HEK293 (cell line): ENCODE data around the gene HMX2.

Experiments
- MYNN ChIP-seq: fragments of 450-650 bp; formaldehyde crosslinking; IDR thresholded peaks from 2 replicates; pipeline ENCODE4 v1.5.1; 2016; ENCODE audit warnings: missing biosample characterization, missing genetic modification characterization, borderline replicate concordance
- PRDM1 ChIP-seq: fragments of 450-650 bp; formaldehyde crosslinking; IDR thresholded peaks from 2 replicates; pipeline ENCODE4; 2016; ENCODE audit warnings: missing biosample characterization, missing genetic modification characterization
- REPIN1 ChIP-seq: fragments of 450-650 bp; formaldehyde crosslinking; IDR thresholded peaks from 2 replicates; pipeline ENCODE4 v1.5.1; 2017; ENCODE audit warnings: missing biosample characterization, missing genetic modification characterization, low read depth
- YY2 ChIP-seq: fragments of 450-650 bp; formaldehyde crosslinking; IDR thresholded peaks from 2 replicates; pipeline ENCODE4 v1.5.1; 2016; ENCODE audit warnings: missing biosample characterization, missing genetic modification characterization
- ZFP37 ChIP-seq: fragments of 450-650 bp; formaldehyde crosslinking; IDR thresholded peaks from 2 replicates; pipeline ENCODE4 v1.5.1; 2016; ENCODE audit warnings: missing biosample characterization, missing genetic modification characterization
- ZFP69B ChIP-seq: fragments of 450-650 bp; formaldehyde crosslinking; IDR thresholded peaks from 2 replicates; pipeline ENCODE4 v1.5.1; 2016; ENCODE audit warnings: missing biosample characterization, missing genetic modification characterization
- ZNF121 ChIP-seq: fragments of 450-650 bp; formaldehyde crosslinking; IDR thresholded peaks from 2 replicates; pipeline ENCODE4 v1.5.1; 2016; ENCODE audit warnings: missing biosample characterization, missing genetic modification characterization
- ZNF19 ChIP-seq: fragments of 450-650 bp; formaldehyde crosslinking; IDR thresholded peaks from 2 replicates; pipeline ENCODE4; 2016; ENCODE audit warnings: missing biosample characterization, missing genetic modification characterization, low read depth
- ZNF2 ChIP-seq: fragments of 450-650 bp; formaldehyde crosslinking; IDR thresholded peaks from 2 replicates; pipeline ENCODE4 v1.5.1; 2016; ENCODE audit warnings: missing biosample characterization, missing genetic modification characterization
- ZNF223 ChIP-seq: fragments of 450-650 bp; formaldehyde crosslinking; IDR thresholded peaks from 2 replicates; pipeline ENCODE4 v1.5.1; 2016; ENCODE audit warnings: missing biosample characterization, missing genetic modification characterization
- ZNF248 ChIP-seq: fragments of 450-650 bp; formaldehyde crosslinking; IDR thresholded peaks from 2 replicates; pipeline ENCODE4 v1.5.1; 2017; ENCODE audit warnings: missing biosample characterization, missing genetic modification characterization
- ZNF335 ChIP-seq: fragments of 450-650 bp; formaldehyde crosslinking; conservative IDR thresholded peaks from 2 replicates; pipeline ENCODE4 v1.5.1; 2016; ENCODE audit warnings: missing biosample characterization, missing genetic modification characterization
- ZNF416 ChIP-seq: fragments of 450-650 bp; formaldehyde crosslinking; IDR thresholded peaks from 2 replicates; pipeline ENCODE4 v1.5.1; 2016; ENCODE audit warnings: missing biosample characterization, missing genetic modification characterization
- ZNF473 ChIP-seq: fragments of 450-650 bp; formaldehyde crosslinking; IDR thresholded peaks from 2 replicates; pipeline ENCODE4 v1.5.1; 2017; ENCODE audit warnings: missing biosample characterization, missing genetic modification characterization
- ZNF600 ChIP-seq: fragments of 450-650 bp; formaldehyde crosslinking; IDR thresholded peaks from 2 replicates; pipeline ENCODE4 v1.5.1; 2016; ENCODE audit warnings: missing biosample characterization, missing genetic modification characterization
- ZNF623 ChIP-seq: fragments of 450-650 bp; formaldehyde crosslinking; IDR thresholded peaks from 2 replicates; pipeline ENCODE4 v1.5.1; 2016; ENCODE audit warnings: missing biosample characterization, missing genetic modification characterization
- ZNF626 ChIP-seq: fragments of 450-650 bp; sonication (Bioruptor Pico); formaldehyde crosslinking; IDR thresholded peaks from 2 replicates; pipeline ENCODE4 v1.5.1; 2018; ENCODE audit warnings: missing biosample characterization, missing genetic modification characterization, inconsistent platforms
- ZNF660 ChIP-seq: fragments of 450-650 bp; IDR thresholded peaks from 2 replicates; pipeline ENCODE4 v1.5.1; 2018; ENCODE audit warnings: missing biosample characterization, mild to moderate bottlenecking, missing genetic modification characterization
- ZNF747 ChIP-seq: fragments of 450-650 bp; formaldehyde crosslinking; IDR thresholded peaks from 2 replicates; pipeline ENCODE4 v1.5.1; 2016; ENCODE audit warnings: missing biosample characterization, missing genetic modification characterization
- ZNF843 ChIP-seq: fragments of 450-650 bp; formaldehyde crosslinking; IDR thresholded peaks from 2 replicates; pipeline ENCODE4 v1.5.1; 2016; ENCODE audit warnings: missing biosample characterization, missing genetic modification characterization
- ZSCAN30 ChIP-seq: fragments of 450-650 bp; IDR thresholded peaks from 2 replicates; pipeline ENCODE4 v1.5.1; 2018; ENCODE audit warnings: missing biosample characterization, mild to moderate bottlenecking, missing genetic modification characterization, moderate library complexity
- TF ChIP-seq, protein P1 (sequence below): fragments of 450-650 bp; formaldehyde crosslinking; IDR thresholded peaks from 2 replicates; pipeline ENCODE4 v1.5.1; 2016; ENCODE audit warnings: missing biosample characterization, missing genetic modification characterization
- TF ChIP-seq, protein P2 (sequence below): fragments of 450-650 bp; formaldehyde crosslinking; IDR thresholded peaks from 2 replicates; pipeline ENCODE4 v1.5.1; 2016; ENCODE audit warnings: missing biosample characterization, missing genetic modification characterization
- TF ChIP-seq, protein P3 (sequence below): fragments of 450-650 bp; formaldehyde crosslinking; conservative IDR thresholded peaks from 2 replicates; pipeline ENCODE4 v1.5.1; 2016; ENCODE audit warnings: low read depth, missing biosample characterization, missing genetic modification characterization
- TF ChIP-seq, protein P4 (sequence below): fragments of 450-650 bp; formaldehyde crosslinking; IDR thresholded peaks from 2 replicates; pipeline ENCODE4 v1.5.1; 2016; ENCODE audit warnings: missing biosample characterization, missing genetic modification characterization
- TF ChIP-seq, protein P5 (sequence below): fragments of 450-650 bp; formaldehyde crosslinking; IDR thresholded peaks from 2 replicates; pipeline ENCODE4 v1.5.1; 2016; ENCODE audit warnings: missing biosample characterization, missing genetic modification characterization

HMX2 gene

DNA sequence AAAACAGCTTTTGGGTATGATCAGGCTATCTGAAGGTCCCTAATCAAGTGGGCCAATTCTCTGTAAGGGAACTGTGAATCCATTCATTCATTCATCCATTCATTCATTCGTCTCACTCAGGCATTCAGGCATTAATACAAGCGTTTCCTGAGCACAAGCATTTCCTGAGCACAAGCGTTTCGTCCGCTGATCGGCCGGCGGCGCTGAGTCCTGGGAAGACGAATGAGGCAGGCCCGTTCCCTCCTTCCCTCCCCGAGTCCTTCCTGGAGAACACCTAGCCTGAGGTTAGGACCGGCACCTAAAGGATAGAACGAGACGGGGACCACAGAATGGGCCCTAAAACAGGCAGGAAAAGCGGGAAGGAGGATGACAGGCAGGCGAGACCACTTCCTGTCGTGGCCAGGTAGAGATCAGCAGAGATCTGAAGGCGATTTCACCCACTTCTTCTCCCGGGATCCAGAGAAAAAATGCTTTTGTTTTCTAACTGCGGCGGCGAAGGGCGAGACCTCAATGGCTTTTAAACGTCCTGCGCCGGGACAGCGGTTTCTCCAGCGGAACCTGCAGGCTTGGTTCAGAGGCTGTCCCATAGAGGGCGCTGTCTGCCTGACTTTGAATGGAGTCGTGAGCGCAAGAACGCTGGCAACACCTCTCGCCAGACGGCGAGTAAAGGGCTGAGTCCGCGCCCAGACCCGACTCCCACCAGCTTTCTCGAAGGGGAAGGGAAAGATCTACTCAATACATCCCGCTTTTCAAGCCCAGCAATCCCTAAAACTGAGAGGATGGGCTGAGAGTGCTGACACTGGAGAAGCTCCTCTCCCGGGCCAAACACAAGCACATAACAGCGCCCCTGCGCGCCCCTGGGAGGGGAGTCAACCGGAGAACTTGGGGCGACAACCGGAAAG, 15.1 kb upstream of the HMX2 start (continued):
- TF ChIP-seq, protein P1, sequence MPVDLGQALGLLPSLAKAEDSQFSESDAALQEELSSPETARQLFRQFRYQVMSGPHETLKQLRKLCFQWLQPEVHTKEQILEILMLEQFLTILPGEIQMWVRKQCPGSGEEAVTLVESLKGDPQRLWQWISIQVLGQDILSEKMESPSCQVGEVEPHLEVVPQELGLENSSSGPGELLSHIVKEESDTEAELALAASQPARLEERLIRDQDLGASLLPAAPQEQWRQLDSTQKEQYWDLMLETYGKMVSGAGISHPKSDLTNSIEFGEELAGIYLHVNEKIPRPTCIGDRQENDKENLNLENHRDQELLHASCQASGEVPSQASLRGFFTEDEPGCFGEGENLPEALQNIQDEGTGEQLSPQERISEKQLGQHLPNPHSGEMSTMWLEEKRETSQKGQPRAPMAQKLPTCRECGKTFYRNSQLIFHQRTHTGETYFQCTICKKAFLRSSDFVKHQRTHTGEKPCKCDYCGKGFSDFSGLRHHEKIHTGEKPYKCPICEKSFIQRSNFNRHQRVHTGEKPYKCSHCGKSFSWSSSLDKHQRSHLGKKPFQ (tag by site-specific recombination), result no peak
- TF ChIP-seq, protein P2, sequence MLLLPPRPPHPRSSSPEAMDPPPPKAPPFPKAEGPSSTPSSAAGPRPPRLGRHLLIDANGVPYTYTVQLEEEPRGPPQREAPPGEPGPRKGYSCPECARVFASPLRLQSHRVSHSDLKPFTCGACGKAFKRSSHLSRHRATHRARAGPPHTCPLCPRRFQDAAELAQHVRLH (tag by site-specific recombination), result no peak
- TF ChIP-seq ZNF121 (tag by site-specific recombination), result 0 out of 2 replicates have a peak, but pooled peaks have one; percentile 10
- TF ChIP-seq PRDM1, result peak; percentile 23; the same call in 1 of the 2 replicates
- no peak for TF ChIP-seq ZNF623 (tag by site-specific recombination)
- TF ChIP-seq YY2 (tag by site-specific recombination), result no peak
- TF ChIP-seq, protein P3, sequence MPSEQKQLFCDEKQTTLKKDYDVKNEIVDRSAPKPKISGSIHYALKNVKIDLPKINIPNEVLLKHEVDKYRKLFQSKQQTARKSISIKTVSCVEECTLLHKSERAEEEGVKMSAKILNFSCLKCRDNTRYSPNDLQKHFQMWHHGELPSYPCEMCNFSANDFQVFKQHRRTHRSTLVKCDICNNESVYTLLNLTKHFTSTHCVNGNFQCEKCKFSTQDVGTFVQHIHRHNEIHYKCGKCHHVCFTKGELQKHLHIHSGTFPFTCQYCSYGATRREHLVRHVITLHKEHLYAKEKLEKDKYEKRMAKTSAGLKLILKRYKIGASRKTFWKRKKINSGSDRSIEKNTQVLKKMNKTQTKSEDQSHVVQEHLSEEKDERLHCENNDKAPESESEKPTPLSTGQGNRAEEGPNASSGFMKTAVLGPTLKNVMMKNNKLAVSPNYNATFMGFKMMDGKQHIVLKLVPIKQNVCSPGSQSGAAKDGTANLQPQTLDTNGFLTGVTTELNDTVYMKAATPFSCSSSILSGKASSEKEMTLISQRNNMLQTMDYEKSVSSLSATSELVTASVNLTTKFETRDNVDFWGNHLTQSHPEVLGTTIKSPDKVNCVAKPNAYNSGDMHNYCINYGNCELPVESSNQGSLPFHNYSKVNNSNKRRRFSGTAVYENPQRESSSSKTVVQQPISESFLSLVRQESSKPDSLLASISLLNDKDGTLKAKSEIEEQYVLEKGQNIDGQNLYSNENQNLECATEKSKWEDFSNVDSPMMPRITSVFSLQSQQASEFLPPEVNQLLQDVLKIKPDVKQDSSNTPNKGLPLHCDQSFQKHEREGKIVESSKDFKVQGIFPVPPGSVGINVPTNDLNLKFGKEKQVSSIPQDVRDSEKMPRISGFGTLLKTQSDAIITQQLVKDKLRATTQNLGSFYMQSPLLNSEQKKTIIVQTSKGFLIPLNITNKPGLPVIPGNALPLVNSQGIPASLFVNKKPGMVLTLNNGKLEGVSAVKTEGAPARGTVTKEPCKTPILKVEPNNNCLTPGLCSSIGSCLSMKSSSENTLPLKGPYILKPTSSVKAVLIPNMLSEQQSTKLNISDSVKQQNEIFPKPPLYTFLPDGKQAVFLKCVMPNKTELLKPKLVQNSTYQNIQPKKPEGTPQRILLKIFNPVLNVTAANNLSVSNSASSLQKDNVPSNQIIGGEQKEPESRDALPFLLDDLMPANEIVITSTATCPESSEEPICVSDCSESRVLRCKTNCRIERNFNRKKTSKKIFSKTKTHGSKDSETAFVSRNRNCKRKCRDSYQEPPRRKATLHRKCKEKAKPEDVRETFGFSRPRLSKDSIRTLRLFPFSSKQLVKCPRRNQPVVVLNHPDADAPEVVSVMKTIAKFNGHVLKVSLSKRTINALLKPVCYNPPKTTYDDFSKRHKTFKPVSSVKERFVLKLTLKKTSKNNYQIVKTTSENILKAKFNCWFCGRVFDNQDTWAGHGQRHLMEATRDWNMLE (tag by site-specific recombination), result no peak
- no peak for TF ChIP-seq ZFP69B (tag by site-specific recombination)
- TF ChIP-seq, protein P4, sequence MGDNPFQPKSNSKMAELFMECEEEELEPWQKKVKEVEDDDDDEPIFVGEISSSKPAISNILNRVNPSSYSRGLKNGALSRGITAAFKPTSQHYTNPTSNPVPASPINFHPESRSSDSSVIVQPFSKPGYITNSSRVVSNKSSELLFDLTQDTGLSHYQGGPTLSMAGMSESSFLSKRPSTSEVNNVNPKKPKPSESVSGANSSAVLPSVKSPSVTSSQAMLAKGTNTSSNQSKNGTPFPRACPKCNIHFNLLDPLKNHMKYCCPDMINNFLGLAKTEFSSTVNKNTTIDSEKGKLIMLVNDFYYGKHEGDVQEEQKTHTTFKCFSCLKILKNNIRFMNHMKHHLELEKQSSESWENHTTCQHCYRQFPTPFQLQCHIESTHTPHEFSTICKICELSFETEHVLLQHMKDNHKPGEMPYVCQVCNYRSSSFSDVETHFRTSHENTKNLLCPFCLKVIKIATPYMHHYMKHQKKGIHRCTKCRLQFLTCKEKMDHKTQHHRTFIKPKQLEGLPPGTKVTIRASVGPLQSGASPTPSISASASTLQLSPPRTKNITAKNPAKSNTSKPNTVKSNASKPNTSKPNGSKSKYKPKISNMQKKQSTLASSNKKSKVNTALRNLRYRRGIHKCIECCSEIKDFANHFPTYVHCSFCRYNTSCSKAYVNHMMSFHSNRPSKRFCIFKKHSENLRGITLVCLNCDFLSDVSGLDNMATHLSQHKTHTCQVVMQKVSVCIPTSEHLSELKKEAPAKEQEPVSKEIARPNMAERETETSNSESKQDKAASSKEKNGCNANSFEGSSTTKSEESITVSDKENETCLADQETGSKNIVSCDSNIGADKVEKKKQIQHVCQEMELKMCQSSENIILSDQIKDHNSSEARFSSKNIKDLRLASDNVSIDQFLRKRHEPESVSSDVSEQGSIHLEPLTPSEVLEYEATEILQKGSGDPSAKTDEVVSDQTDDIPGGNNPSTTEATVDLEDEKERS (tag by site-specific recombination), result no peak
- peak; percentile 74; the same call in 1 of the 2 replicates for TF ChIP-seq ZNF660
- no peak for TF ChIP-seq ZNF473 (tag by site-specific recombination)
- peak; percentile 66 for TF ChIP-seq ZNF2 (tag by site-specific recombination)
- peak; percentile 73 for TF ChIP-seq ZNF335 (tag by site-specific recombination)
- peak; percentile 62; the same call in 1 of the 2 replicates for TF ChIP-seq ZSCAN30
- TF ChIP-seq, protein P5, sequence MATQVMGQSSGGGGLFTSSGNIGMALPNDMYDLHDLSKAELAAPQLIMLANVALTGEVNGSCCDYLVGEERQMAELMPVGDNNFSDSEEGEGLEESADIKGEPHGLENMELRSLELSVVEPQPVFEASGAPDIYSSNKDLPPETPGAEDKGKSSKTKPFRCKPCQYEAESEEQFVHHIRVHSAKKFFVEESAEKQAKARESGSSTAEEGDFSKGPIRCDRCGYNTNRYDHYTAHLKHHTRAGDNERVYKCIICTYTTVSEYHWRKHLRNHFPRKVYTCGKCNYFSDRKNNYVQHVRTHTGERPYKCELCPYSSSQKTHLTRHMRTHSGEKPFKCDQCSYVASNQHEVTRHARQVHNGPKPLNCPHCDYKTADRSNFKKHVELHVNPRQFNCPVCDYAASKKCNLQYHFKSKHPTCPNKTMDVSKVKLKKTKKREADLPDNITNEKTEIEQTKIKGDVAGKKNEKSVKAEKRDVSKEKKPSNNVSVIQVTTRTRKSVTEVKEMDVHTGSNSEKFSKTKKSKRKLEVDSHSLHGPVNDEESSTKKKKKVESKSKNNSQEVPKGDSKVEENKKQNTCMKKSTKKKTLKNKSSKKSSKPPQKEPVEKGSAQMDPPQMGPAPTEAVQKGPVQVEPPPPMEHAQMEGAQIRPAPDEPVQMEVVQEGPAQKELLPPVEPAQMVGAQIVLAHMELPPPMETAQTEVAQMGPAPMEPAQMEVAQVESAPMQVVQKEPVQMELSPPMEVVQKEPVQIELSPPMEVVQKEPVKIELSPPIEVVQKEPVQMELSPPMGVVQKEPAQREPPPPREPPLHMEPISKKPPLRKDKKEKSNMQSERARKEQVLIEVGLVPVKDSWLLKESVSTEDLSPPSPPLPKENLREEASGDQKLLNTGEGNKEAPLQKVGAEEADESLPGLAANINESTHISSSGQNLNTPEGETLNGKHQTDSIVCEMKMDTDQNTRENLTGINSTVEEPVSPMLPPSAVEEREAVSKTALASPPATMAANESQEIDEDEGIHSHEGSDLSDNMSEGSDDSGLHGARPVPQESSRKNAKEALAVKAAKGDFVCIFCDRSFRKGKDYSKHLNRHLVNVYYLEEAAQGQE (tag by site-specific recombination), result peak; percentile 50; the same call in 1 of the 2 replicates
- no peak for TF ChIP-seq ZNF416
- 0 out of 2 replicates have a peak, but pooled peaks have one; percentile 45 for TF ChIP-seq ZFP37 (tag by site-specific recombination)
- no peak for TF ChIP-seq ZNF248 (tag by site-specific recombination)
- TF ChIP-seq ZNF747 (tag by site-specific recombination), result no peak
- no peak for TF ChIP-seq REPIN1 (tag by site-specific recombination)
- TF ChIP-seq ZNF223 (tag by site-specific recombination), result no peak
- TF ChIP-seq MYNN, result no peak
- no peak for TF ChIP-seq ZNF843 (tag by site-specific recombination)
- TF ChIP-seq ZNF600 (tag by site-specific recombination), result peak; percentile 81
- no peak for TF ChIP-seq ZNF626 (tag by site-specific recombination)
- TF ChIP-seq ZNF19, result no peak
